WERI-Rb-1 (cell line): ENCODE data around the gene CCM2.

Source experiments
- DNase-seq: peaks from one replicate; pipeline ENCODE4 v3.0.0-alpha.2; 2020
- H3K27ac ChIP-seq: fragments of 250-450 bp; sonication (Bioruptor Pico); 2 replicates; pipeline ENCODE4 v1.5.1; 2020; ENCODE audit warnings: mild to moderate bottlenecking, moderate library complexity
- H3K27me3 ChIP-seq: fragments of 250-450 bp; sonication (Bioruptor Pico); 2 replicates; pipeline ENCODE4 v1.5.1; 2021; ENCODE audit warnings: mild to moderate bottlenecking, low read depth, moderate library complexity; ENCODE audit not compliant: insufficient read depth, severe bottlenecking
- H3K36me3 ChIP-seq: fragments of 250-450 bp; sonication (Bioruptor Pico); 2 replicates; pipeline ENCODE4 v1.5.1; 2020; ENCODE audit warnings: mild to moderate bottlenecking, moderate library complexity
- H3K4me3 ChIP-seq: 2 replicates; pipeline ENCODE4 v1.5.1; 2011; ENCODE audit warnings: low read depth, mild to moderate bottlenecking, control low read depth, low read length
- H3K9me3 ChIP-seq: fragments of 250-450 bp; sonication (Bioruptor Pico); 2 replicates; pipeline ENCODE4 v1.5.1; 2021; ENCODE audit warnings: mild to moderate bottlenecking, moderate library complexity; ENCODE audit not compliant: severe bottlenecking
- CTCF ChIP-seq: IDR thresholded peaks from 2 replicates; pipeline ENCODE4 v1.5.1; 2011; ENCODE audit warnings: low read depth, mild to moderate bottlenecking, control low read depth, inconsistent platforms, low read length

The CCM2 gene

GRCh38 chr7:45098983-45099839 lies 99.2 kb downstream of the CCM2 start:
- peaks cover 57% of the 10 kb centered on the region for H3K36me3 ChIP-seq
- no peak for TF ChIP-seq CTCF
- no peak for DNase-seq

GRCh38 chr7:45099891-45100760 lies 100.1 kb downstream of the CCM2 start:
- no peaks in the 10 kb centered on the region for H3K9me3 ChIP-seq
- no peak overlapping the region for H3K27ac ChIP-seq
- H3K36me3 ChIP-seq: peaks cover 66% of the 10 kb centered on the region
- no peak for DNase-seq
- TF ChIP-seq CTCF: no peak
- no peaks in the 10 kb centered on the region for H3K27me3 ChIP-seq
- no peak overlapping the region for H3K4me3 ChIP-seq

More at GRCh38 chr7:45098983-45099839, 99.2 kb downstream of the CCM2 start:
- Histone ChIP-seq H3K9me3 (no peaks in the 10 kb centered on the region), H3K27ac (no peak overlapping the region), H3K4me3 (no peak overlapping the region), H3K27me3 (no peaks in the 10 kb centered on the region)

- Histone ChIP-seq H3K27me3 (no peaks in the 10 kb centered on the region), H3K36me3 (peaks cover 74% of the 10 kb centered on the region), H3K4me3 (no peak overlapping the region), H3K27ac (no peak overlapping the region), H3K9me3 (no peaks in the 10 kb centered on the region)
- no peak for DNase-seq
- TF ChIP-seq CTCF: no peak
Measured at GRCh38 chr7:45100761-45101480, 100.9 kb downstream of the CCM2 start.

GRCh38 chr7:45101748-45102147 lies 101.7 kb downstream of the CCM2 start:
- Histone ChIP-seq H3K9me3 (no peaks in the 10 kb centered on the region), H3K4me3 (no peak overlapping the region), H3K27ac (no peak overlapping the region), H3K27me3 (no peaks in the 10 kb centered on the region), H3K36me3 (peaks cover 82% of the 10 kb centered on the region)
- no peak for DNase-seq
- no peak for TF ChIP-seq CTCF

- DNase-seq: no peak
- no peak for TF ChIP-seq CTCF
Measured at GRCh38 chr7:45102785-45103712, 103.0 kb downstream of the CCM2 start.

More at GRCh38 chr7:45102785-45103712, 103.0 kb downstream of the CCM2 start:
- no peak overlapping the region for H3K4me3 ChIP-seq
- no peaks in the 10 kb centered on the region for H3K9me3 ChIP-seq
- H3K27me3 ChIP-seq: no peaks in the 10 kb centered on the region
- no peak overlapping the region for H3K27ac ChIP-seq
- peaks cover 95% of the 10 kb centered on the region for H3K36me3 ChIP-seq
